Endothelial cell (in vitro differentiated cells): ENCODE measurements around the gene GARIN6. TPM values are rescaled to one million over a fixed set of nuclear protein-coding genes. Genes with fewer than 3 reads are reported as not detected.
"Not testable (repeated sequence)": the region's sequence is repeated elsewhere in the genome, so short reads cannot be mapped to it uniquely, and the experiment has no call there.

ENCODE experiments used
- DNase-seq: peaks from one replicate; pipeline ENCODE4 v3.0.0; 2021; ENCODE audit warnings: low spot score
- H3K27ac Mint-ChIP-seq: one replicate; pipeline ENCODE4 v1.8.0; 2021; ENCODE audit warnings: mixed read lengths, inconsistent platforms; ENCODE audit not compliant: unreplicated experiment
- H3K27me3 Mint-ChIP-seq: one replicate; pipeline ENCODE4 v1.8.0; 2021; ENCODE audit warnings: mild to moderate bottlenecking, moderate library complexity, mixed read lengths, inconsistent platforms; ENCODE audit not compliant: unreplicated experiment
- H3K36me3 Mint-ChIP-seq: one replicate; pipeline ENCODE4 v1.8.0; 2021; ENCODE audit warnings: mild to moderate bottlenecking, low read depth, mixed read lengths, inconsistent platforms; ENCODE audit not compliant: unreplicated experiment
- H3K4me1 Mint-ChIP-seq: one replicate; pipeline ENCODE4 v1.8.0; 2021; ENCODE audit warnings: mild to moderate bottlenecking, mixed read lengths, inconsistent platforms; ENCODE audit not compliant: unreplicated experiment
- H3K4me3 Mint-ChIP-seq: one replicate; pipeline ENCODE4 v1.8.0; 2021; ENCODE audit warnings: mild to moderate bottlenecking, mixed read lengths, inconsistent platforms; ENCODE audit not compliant: unreplicated experiment
- H3K9me3 Mint-ChIP-seq: one replicate; pipeline ENCODE4 v1.8.0; 2021; ENCODE audit warnings: mixed read lengths, inconsistent platforms; ENCODE audit not compliant: unreplicated experiment
- total RNA-seq: library from RNA; stranded (reverse); fragmentation: NEBNext Ultra II Directional; extraction: Animal tissue kit (Norgen Biotek cat#: 25700); gene quantifications from one replicate; pipeline ENCODE4 v1.2.1, GENCODE V29; 2021; ENCODE audit not compliant: unreplicated experiment
- TF ChIP-seq, protein P1 (sequence below): fragments of 200-600 bp; sonication (generic); IDR thresholded peaks from one replicate; pipeline ENCODE4 v1.5.0; 2021; ENCODE audit warnings: antibody characterized with exemption; ENCODE audit not compliant: unreplicated experiment

The GARIN6 gene
- total RNA-seq, 1 donor from 2014 or later, result not detected

DNA sequence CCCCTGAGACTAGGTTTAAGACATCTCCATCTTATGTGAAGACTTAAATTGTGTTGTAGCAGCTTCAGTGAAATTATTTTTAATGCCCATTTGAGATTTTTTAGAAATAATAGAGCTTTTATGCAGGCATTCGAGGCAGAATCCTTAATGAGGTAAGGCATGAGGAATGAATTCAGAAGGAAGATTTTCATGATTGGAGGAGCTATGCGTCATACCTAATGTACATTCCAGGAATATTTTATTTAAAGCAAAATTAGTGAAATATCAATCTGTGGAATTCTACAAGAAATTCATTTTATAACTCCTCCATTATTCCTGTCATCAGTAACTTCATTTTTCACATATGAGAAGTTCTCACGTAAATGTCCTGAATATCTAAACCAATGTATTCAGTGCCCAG, 36.0 kb upstream of the GARIN6 start:
- H3K27ac Mint-ChIP-seq, result no peak overlapping the region
- TF ChIP-seq, protein P1, sequence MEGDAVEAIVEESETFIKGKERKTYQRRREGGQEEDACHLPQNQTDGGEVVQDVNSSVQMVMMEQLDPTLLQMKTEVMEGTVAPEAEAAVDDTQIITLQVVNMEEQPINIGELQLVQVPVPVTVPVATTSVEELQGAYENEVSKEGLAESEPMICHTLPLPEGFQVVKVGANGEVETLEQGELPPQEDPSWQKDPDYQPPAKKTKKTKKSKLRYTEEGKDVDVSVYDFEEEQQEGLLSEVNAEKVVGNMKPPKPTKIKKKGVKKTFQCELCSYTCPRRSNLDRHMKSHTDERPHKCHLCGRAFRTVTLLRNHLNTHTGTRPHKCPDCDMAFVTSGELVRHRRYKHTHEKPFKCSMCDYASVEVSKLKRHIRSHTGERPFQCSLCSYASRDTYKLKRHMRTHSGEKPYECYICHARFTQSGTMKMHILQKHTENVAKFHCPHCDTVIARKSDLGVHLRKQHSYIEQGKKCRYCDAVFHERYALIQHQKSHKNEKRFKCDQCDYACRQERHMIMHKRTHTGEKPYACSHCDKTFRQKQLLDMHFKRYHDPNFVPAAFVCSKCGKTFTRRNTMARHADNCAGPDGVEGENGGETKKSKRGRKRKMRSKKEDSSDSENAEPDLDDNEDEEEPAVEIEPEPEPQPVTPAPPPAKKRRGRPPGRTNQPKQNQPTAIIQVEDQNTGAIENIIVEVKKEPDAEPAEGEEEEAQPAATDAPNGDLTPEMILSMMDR, result no peak
- no peaks in the 10 kb centered on the region for H3K36me3 Mint-ChIP-seq
- no peak for DNase-seq
- H3K4me3 Mint-ChIP-seq, result no peak overlapping the region
- H3K9me3 Mint-ChIP-seq, result no peaks in the 10 kb centered on the region
- no peaks in the 10 kb centered on the region for H3K27me3 Mint-ChIP-seq
- H3K4me1 Mint-ChIP-seq, result peaks cover 9% of the 10 kb centered on the region

DNA sequence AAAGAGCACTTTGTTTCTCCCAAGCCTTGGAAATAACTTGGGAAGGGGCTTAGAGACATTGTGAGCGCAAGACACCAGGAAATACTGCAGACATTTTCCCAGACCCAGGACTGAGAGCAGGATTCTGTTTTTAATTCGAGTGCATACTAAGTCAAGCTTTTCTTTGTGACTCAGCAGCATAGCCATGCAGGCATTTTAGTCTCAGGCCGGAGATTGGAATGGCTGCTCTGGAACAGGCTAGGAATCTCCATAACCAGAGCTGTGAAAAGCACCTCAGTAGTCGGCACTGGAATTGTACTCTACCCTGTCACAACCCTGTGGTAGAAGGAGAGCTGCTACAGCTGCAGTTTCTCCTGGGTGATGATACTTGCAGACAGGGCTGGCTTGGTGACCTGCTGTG, 28.9 kb upstream of the GARIN6 start:
- peaks cover 4% of the 10 kb centered on the region for H3K9me3 Mint-ChIP-seq
- no peak overlapping the region for H3K27ac Mint-ChIP-seq
- TF ChIP-seq, protein P1, result no peak
- no peak for DNase-seq
- H3K4me1 Mint-ChIP-seq, result no peaks in the 10 kb centered on the region
- H3K27me3 Mint-ChIP-seq, result peaks cover 3% of the 10 kb centered on the region
- H3K36me3 Mint-ChIP-seq, result no peaks in the 10 kb centered on the region
- no peak overlapping the region for H3K4me3 Mint-ChIP-seq

DNA sequence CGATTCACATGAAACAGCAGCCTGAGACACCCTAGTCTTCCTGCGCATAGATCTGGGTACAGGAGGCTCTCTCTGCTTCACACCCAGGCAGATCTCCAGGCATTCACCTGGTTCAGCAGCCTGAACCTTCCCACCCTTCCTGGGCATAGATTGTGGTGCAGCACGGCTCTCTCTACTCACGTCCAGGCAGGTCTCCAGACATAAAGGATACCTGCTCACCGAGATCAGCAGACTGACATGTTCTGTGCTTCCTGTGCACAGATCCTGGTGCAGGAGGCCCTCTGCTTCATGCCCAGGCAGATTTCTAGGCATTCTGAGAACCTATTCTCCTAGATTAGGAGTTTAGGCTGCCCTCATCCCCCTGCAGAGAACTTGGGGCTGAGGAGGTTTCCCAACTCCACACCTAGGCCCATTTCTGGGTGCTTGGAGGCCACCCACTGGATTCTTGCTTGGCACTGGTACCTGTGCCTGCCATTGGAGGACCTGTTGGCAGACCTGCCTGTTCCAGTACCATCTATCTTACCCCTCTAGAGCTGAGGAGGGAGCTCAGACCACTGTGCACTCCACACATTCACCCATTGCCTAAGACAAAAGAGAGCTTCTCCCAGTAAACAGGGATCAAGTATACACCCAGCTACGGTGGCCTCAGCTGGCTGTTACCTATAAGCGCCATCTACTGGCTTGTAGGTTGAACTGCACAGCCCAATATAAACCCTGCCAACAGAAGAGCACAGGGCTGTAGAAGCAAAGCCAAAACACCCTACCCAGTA, 28.0 kb upstream of the GARIN6 start:
- Mint-ChIP-seq H3K36me3 (no peaks in the 10 kb centered on the region), H3K27me3 (peaks cover 3% of the 10 kb centered on the region), H3K27ac (no peak overlapping the region), H3K4me3 (no peak overlapping the region), H3K9me3 (peaks cover 4% of the 10 kb centered on the region), H3K4me1 (no peaks in the 10 kb centered on the region)
- TF ChIP-seq, protein P1, result peak; percentile 72
- DNase-seq, result no peak

DNA sequence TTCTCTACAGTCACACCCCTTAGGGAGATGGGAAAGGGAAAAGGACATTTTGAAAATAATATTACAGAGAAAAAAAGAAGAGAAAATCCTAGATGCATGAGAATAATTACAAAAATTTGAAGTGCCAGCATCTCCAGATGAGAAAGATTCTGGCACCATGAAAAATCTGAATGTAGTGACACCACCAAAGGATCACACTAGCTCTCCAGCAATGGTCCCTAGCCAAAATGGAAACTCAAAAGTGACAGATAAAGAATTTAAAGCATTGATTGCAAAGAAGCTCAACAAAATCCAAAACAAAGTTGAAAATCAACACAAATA, 27.4 kb upstream of the GARIN6 start:
- H3K27me3 Mint-ChIP-seq, result peaks cover 3% of the 10 kb centered on the region
- peaks cover 4% of the 10 kb centered on the region for H3K9me3 Mint-ChIP-seq
- no peak overlapping the region for H3K4me3 Mint-ChIP-seq
- DNase-seq, result no peak
- no peaks in the 10 kb centered on the region for H3K4me1 Mint-ChIP-seq
- no peaks in the 10 kb centered on the region for H3K36me3 Mint-ChIP-seq
- TF ChIP-seq, protein P1, result no peak
- no peak overlapping the region for H3K27ac Mint-ChIP-seq

DNA sequence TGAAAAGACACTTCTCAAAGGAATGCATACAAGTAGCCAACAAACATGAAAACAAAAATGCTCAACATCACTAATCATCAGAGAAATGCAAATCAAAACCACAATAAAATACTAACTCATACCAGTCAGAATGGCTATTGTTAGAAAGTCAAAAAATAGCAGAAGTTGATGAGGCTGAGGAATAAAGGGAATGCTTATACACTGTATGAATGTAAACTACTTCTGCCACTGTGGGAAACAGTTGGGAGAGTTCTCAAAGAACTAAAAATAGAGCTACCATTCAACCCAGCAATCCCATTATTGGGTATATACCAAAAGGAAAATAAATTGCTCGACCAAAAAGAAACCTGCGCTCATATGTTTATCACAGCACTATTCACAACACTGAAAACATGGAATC, 23.0 kb upstream of the GARIN6 start:
- not testable (repeated sequence) for H3K36me3 Mint-ChIP-seq, H3K27me3 Mint-ChIP-seq, H3K9me3 Mint-ChIP-seq, H3K4me3 Mint-ChIP-seq, DNase-seq, H3K27ac Mint-ChIP-seq, H3K4me1 Mint-ChIP-seq
